ENCODE measurements around the gene S1PR1. TPM values are rescaled to one million over a fixed set of nuclear protein-coding genes. Genes with fewer than 3 reads are reported as not detected.

Gene S1PR1
- total RNA-seq, 2 donors from 2014 or later: 39.7 to 62.3 TPM

Other genes starting within 250 kb of the S1PR1 start
- gene DPH5, start 211.2 kb upstream of the S1PR1 start, total RNA-seq: 10 to 100 TPM; 13.6 to 18.6 TPM

Measured in posterior vena cava (tissue), 2 donors.